ENCODE measurements around the gene ZNF24. TPM values are rescaled to one million over a fixed set of nuclear protein-coding genes. Genes with fewer than 3 reads are reported as not detected.

The ZNF24 gene
- total and polyA plus RNA-seq, 4 donors: 14.3 to 67.9 (median 31.7) TPM

GRCh38 chr18:35343488-35343935 lies 708 bp downstream of the ZNF24 start:
- Histone ChIP-seq H3K27me3 (ENCODE audit: control insufficient read depth in 3 of 3, insufficient read depth in 3 of 3, low read length in 2 of 3) (no peaks in the 10 kb centered on the region), H3K36me3 (ENCODE audit: control insufficient read depth in 4 of 4, insufficient read depth in 4 of 4, low read length in 4 of 4) (peaks cover 11 to 16% (median 15%) of the 10 kb centered on the region in 4 donors), H3K27ac (ENCODE audit: low read depth in 1 of 2, low read length in 1 of 2) (peak overlapping the region; percentile 97 to 99), H3K4me1 (ENCODE audit: control insufficient read depth in 5 of 5, insufficient read depth in 5 of 5, low read length in 5 of 5) (peaks cover 5 to 33% (median 12%) of the 10 kb centered on the region in 5 donors), H3K9me3 (ENCODE audit: control insufficient read depth in 4 of 4, insufficient read depth in 3 of 4, low read length in 3 of 4) (no peaks in the 10 kb centered on the region), H3K9ac (ENCODE audit: insufficient read depth in 1 of 2, low read length in 2 of 2) (peak overlapping the region; percentile 92 to 100), H3K4me3 (peak overlapping the region; percentile 91)
- TF ChIP-seq CTCF (IDR thresholded peaks at IDR 0.05; ENCODE audit: control extremely low read depth, extremely low read depth): no peak
- WGBS, 2 donors: 2 to 3% methylated on average over 15 of the region's 15 CpGs
- DNase-seq (no peak), ATAC-seq (ENCODE audit: insufficient read depth, low FRiP score) (no peak)

GRCh38 chr18:35337286-35337685 lies 6.9 kb downstream of the ZNF24 start:
- Histone ChIP-seq H3K4me3 (no peak overlapping the region), H3K36me3 (ENCODE audit: control insufficient read depth in 4 of 4, insufficient read depth in 4 of 4, low read length in 4 of 4) (peaks cover 24 to 53% (median 43%) of the 10 kb centered on the region in 4 donors), H3K27me3 (ENCODE audit: control insufficient read depth in 3 of 3, insufficient read depth in 3 of 3, low read length in 2 of 3) (no peaks in the 10 kb centered on the region), H3K4me1 (ENCODE audit: control insufficient read depth in 5 of 5, insufficient read depth in 5 of 5, low read length in 5 of 5) (peaks cover 0 to 7% (median 3%) of the 10 kb centered on the region in 5 donors), H3K9me3 (ENCODE audit: control insufficient read depth in 4 of 4, insufficient read depth in 3 of 4, low read length in 3 of 4) (no peaks in the 10 kb centered on the region), H3K9ac (ENCODE audit: insufficient read depth in 1 of 2, low read length in 2 of 2) (no peak overlapping the region), H3K27ac (ENCODE audit: low read depth in 1 of 2, low read length in 1 of 2) (no peak overlapping the region)
- no peak for TF ChIP-seq CTCF (IDR thresholded peaks at IDR 0.05; ENCODE audit: control extremely low read depth, extremely low read depth)
- WGBS, 2 donors: 90 to 92% methylated on average over 5 of the region's 5 CpGs
- ATAC-seq (ENCODE audit: insufficient read depth, low FRiP score) (no peak), DNase-seq (no peak)

GRCh38 chr18:35335866-35336265 lies 8.4 kb downstream of the ZNF24 start:
- Histone ChIP-seq H3K27ac (ENCODE audit: low read depth in 1 of 2, low read length in 1 of 2) (no peak overlapping the region), H3K27me3 (ENCODE audit: control insufficient read depth in 3 of 3, insufficient read depth in 3 of 3, low read length in 2 of 3) (no peaks in the 10 kb centered on the region), H3K9me3 (ENCODE audit: control insufficient read depth in 4 of 4, insufficient read depth in 3 of 4, low read length in 3 of 4) (no peaks in the 10 kb centered on the region), H3K4me1 (ENCODE audit: control insufficient read depth in 5 of 5, insufficient read depth in 5 of 5, low read length in 5 of 5) (peaks cover 0 to 6% (median 0%) of the 10 kb centered on the region in 5 donors), H3K9ac (ENCODE audit: insufficient read depth in 1 of 2, low read length in 2 of 2) (no peak overlapping the region), H3K4me3 (no peak overlapping the region), H3K36me3 (ENCODE audit: control insufficient read depth in 4 of 4, insufficient read depth in 4 of 4, low read length in 4 of 4) (peaks cover 27 to 54% (median 43%) of the 10 kb centered on the region in 4 donors)
- no peak for DNase-seq
- WGBS, 2 donors: 93 to 96% methylated on average over 4 of the region's 4 CpGs
- no peak for ATAC-seq (ENCODE audit: insufficient read depth, low FRiP score)
- TF ChIP-seq CTCF (IDR thresholded peaks at IDR 0.05; ENCODE audit: control extremely low read depth, extremely low read depth): no peak

GRCh38 chr18:35334821-35335220 lies 9.4 kb downstream of the ZNF24 start:
- H3K4me3 ChIP-seq: no peak overlapping the region
- DNase-seq (no peak), ATAC-seq (ENCODE audit: insufficient read depth, low FRiP score) (no peak)
- no peaks in the 10 kb centered on the region for H3K27me3 ChIP-seq (ENCODE audit: control insufficient read depth in 3 of 3, insufficient read depth in 3 of 3, low read length in 2 of 3)
- WGBS, 2 donors: 71 to 83% methylated on average over 3 of the region's 3 CpGs
- H3K4me1 ChIP-seq (ENCODE audit: control insufficient read depth in 5 of 5, insufficient read depth in 5 of 5, low read length in 5 of 5): peaks cover 0 to 6% (median 0%) of the 10 kb centered on the region in 5 donors
- no peak for TF ChIP-seq CTCF (IDR thresholded peaks at IDR 0.05; ENCODE audit: control extremely low read depth, extremely low read depth)
- no peak overlapping the region for H3K27ac ChIP-seq (ENCODE audit: low read depth in 1 of 2, low read length in 1 of 2)
- H3K9me3 ChIP-seq (ENCODE audit: control insufficient read depth in 4 of 4, insufficient read depth in 3 of 4, low read length in 3 of 4): no peaks in the 10 kb centered on the region
- H3K9ac ChIP-seq (ENCODE audit: insufficient read depth in 1 of 2, low read length in 2 of 2): no peak overlapping the region
- peaks cover 23 to 50% (median 38%) of the 10 kb centered on the region in 4 donors for H3K36me3 ChIP-seq (ENCODE audit: control insufficient read depth in 4 of 4, insufficient read depth in 4 of 4, low read length in 4 of 4)

All from lung (tissue), 12 donors.